Tibial artery (tissue), 4 donors: ENCODE measurements around the gene VMAC.
"Not testable (repeated sequence)": the region's sequence is repeated elsewhere in the genome, so short reads cannot be mapped to it uniquely, and the experiment has no call there.

ENCODE experiments used
- DNase-seq, 2 donors: peaks; one replicate each; pipeline ENCODE4 v3.0.0-alpha.2; 2019
- H3K27ac ChIP-seq, 2 donors: fragments of 200-600 bp; sonication (generic) in 1 of 2; 1 replicate in 1 of 2; 2 replicates in 1 of 2; pipeline ENCODE4 v1.5.1; 2018 to 2019; ENCODE audit warnings: mild to moderate bottlenecking in 1 of 2
- H3K27me3 ChIP-seq, 2 donors: fragments of 200-600 bp; sonication (generic) in 1 of 2; one replicate each; pipeline versions ENCODE4 v1.5.1 to v1.6.0; 2016 to 2019
- H3K36me3 ChIP-seq, 3 donors: fragments of 200-600 bp; sonication (generic) in 2 of 3; one replicate each; pipeline ENCODE4 v1.5.1; 2016 to 2019; ENCODE audit warnings: mild to moderate bottlenecking in 2 of 3
- H3K4me1 ChIP-seq, 4 donors: fragments of 200-600 bp; sonication (generic) in 2 of 4; 1 replicate in 3 of 4; 2 replicates in 1 of 4; pipeline ENCODE4 v1.5.1; 2016 to 2019
- H3K4me3 ChIP-seq, 2 donors: fragments of 200-600 bp; sonication (generic) in 1 of 2; 1 replicate in 1 of 2; 2 replicates in 1 of 2; pipeline ENCODE4 v1.5.1; 2018 to 2019; ENCODE audit warnings: mild to moderate bottlenecking in 2 of 2
- H3K9me3 ChIP-seq, 3 donors: fragments of 200-600 bp; sonication (generic) in 1 of 3; one replicate each; pipeline ENCODE4 v1.5.1; 2016 to 2019
- intact Hi-C: fragments of 100-400 bp; cut with DNase I; formaldehyde crosslinking; loops from one replicate; pipeline ENCODE4 v1.15.0; 2023; ENCODE audit warnings: low total_unique reads
- TF ChIP-seq, protein P1 (sequence below), 2 experiments: fragments of 200-600 bp in 1 of 2; fragments of 450-650 bp in 1 of 2; IDR thresholded peaks; one replicate each; pipeline ENCODE4 v1.5.1; 2017 to 2019; ENCODE audit warnings: antibody characterized with exemption in 2 of 2, mild to moderate bottlenecking in 1 of 2, moderate library complexity in 1 of 2

Gene VMAC

DNA sequence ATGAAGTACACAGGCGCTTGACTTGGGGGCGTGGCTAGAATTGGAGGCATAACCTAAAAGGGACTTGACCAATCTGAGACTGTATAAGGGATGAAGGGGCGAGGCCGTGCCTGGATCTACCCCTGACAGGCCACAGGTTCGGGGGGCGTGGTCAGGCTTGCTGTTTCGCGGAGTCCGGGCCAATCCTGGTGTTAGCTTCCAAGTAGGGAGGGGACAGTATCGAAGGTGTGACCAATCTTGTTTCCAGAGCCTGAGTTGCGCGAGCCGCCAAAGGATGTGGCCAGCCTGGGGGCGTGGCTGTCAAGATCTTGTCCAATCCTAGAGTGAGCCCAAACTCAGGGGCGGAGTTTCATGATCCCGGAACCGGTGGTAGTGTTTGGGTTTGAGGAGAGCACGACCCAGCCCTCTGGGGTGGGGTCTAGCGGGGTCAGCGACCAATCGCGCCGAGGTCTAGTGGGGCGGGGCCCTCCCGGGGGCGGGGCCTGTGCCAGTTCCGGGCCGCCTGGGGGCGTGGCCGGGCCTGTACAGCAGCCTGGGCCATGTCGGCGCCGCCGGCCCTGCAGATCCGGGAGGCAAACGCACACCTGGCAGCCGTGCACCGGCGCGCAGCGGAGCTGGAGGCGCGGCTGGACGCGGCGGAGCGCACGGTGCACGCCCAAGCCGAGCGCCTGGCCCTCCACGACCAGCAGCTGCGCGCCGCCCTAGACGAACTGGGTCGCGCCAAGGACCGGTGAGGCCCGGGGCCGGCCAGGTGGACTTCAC is at the start of gene VMAC:
Gene VMAC (plus strand): TSS at position 521 of the 762 bp plus-strand sequence. CDS start 19 bp downstream, at position 540.
- Histone ChIP-seq H3K27ac (peak within 1 kb of the TSS; percentile 86 to 88), H3K4me1 (peaks cover 0 to 35% (median 24%) of the 10 kb centered on the region in 4 donors), H3K4me3 (peak within 1 kb of the TSS; percentile 72 to 90), H3K36me3 (peaks cover 6 to 20% (median 8%) of the 10 kb centered on the region in 3 donors), H3K9me3 (no peaks in the 10 kb centered on the region), H3K27me3 (no peaks in the 10 kb centered on the region)
- DNase-seq, result peak; percentile 100
- intact Hi-C loops, result loop anchor here (2.0 kb wide), 1 partner anchor 74 kb away; the partner anchor contains the start of gene RANBP3
- TF ChIP-seq, protein P1, sequence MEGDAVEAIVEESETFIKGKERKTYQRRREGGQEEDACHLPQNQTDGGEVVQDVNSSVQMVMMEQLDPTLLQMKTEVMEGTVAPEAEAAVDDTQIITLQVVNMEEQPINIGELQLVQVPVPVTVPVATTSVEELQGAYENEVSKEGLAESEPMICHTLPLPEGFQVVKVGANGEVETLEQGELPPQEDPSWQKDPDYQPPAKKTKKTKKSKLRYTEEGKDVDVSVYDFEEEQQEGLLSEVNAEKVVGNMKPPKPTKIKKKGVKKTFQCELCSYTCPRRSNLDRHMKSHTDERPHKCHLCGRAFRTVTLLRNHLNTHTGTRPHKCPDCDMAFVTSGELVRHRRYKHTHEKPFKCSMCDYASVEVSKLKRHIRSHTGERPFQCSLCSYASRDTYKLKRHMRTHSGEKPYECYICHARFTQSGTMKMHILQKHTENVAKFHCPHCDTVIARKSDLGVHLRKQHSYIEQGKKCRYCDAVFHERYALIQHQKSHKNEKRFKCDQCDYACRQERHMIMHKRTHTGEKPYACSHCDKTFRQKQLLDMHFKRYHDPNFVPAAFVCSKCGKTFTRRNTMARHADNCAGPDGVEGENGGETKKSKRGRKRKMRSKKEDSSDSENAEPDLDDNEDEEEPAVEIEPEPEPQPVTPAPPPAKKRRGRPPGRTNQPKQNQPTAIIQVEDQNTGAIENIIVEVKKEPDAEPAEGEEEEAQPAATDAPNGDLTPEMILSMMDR (IDR thresholded peaks at IDR 0.05), result no peak

- H3K36me3 ChIP-seq, intact Hi-C loops, H3K27ac ChIP-seq, H3K4me3 ChIP-seq, H3K9me3 ChIP-seq, H3K4me1 ChIP-seq, DNase-seq: not testable (repeated sequence)
- H3K27me3 ChIP-seq, result peaks cover 0 to 12% of the 10 kb centered on the region in 2 donors
Observed at GRCh38 chr19:5855151-5855550, 49.5 kb upstream of the VMAC start.

DNA sequence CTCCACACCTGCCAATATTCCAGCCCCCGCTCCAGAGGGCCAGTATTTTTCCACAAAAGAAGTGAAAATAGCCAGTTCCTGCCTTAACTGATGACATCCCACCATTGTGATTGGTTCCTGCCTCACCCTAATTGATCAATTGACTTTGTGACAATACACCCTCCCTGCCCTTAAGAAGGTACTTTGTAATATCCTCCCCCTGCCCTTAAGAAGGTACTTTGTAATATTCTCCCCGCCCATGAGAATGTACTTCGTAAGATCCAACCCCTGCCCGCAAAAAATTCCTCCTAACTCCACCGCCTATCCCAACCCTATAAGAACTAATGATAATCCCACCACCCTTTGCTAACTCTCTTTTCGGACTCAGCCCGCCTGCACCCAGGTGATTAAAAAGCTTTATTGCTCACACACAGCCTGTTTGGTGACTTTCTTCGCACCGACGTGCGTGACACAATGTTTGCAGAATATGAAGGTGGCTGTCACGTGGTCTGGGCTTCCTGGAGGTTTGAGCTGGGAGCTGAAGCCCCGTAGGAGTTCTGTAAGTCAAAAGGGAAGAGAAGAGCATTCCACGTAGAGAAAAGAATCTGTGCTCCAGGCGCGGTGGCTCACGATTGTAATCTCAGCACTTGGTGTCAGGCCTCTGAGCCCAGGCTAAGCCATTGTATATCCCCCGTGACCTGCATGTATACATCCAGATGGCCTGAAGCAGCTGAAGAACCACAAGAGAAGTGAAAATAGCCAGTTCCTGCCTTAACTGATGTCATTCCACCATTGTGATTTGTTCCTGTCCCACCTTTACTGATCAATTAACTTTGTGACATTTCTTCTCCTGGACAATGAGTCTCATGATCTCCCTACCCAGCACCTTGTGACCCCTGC is 47.2 kb upstream of the VMAC start:
- no peaks in the 10 kb centered on the region for H3K9me3 ChIP-seq
- no peak overlapping the region for H3K27ac ChIP-seq
- no peaks in the 10 kb centered on the region for H3K4me1 ChIP-seq
- intact Hi-C loops, result no loop called here
- no peak for DNase-seq
- peaks cover 0 to 10% of the 10 kb centered on the region in 2 donors for H3K27me3 ChIP-seq
- H3K4me3 ChIP-seq, result no peak overlapping the region
- TF ChIP-seq, protein P1 (IDR thresholded peaks at IDR 0.05), result no peak
- no peaks in the 10 kb centered on the region for H3K36me3 ChIP-seq

- H3K27ac ChIP-seq, result no peak overlapping the region
- no peak overlapping the region for H3K4me3 ChIP-seq
- no peaks in the 10 kb centered on the region for H3K36me3 ChIP-seq
- no peaks in the 10 kb centered on the region for H3K9me3 ChIP-seq
- H3K27me3 ChIP-seq, result peaks cover 0 to 60% of the 10 kb centered on the region in 2 donors
- H3K4me1 ChIP-seq, result no peaks in the 10 kb centered on the region
- no peak for DNase-seq
- intact Hi-C loops, result no loop called here
- TF ChIP-seq, protein P1 (IDR thresholded peaks at IDR 0.05), result no peak
Observed at GRCh38 chr19:5863030-5863665, 41.5 kb upstream of the VMAC start.

DNA sequence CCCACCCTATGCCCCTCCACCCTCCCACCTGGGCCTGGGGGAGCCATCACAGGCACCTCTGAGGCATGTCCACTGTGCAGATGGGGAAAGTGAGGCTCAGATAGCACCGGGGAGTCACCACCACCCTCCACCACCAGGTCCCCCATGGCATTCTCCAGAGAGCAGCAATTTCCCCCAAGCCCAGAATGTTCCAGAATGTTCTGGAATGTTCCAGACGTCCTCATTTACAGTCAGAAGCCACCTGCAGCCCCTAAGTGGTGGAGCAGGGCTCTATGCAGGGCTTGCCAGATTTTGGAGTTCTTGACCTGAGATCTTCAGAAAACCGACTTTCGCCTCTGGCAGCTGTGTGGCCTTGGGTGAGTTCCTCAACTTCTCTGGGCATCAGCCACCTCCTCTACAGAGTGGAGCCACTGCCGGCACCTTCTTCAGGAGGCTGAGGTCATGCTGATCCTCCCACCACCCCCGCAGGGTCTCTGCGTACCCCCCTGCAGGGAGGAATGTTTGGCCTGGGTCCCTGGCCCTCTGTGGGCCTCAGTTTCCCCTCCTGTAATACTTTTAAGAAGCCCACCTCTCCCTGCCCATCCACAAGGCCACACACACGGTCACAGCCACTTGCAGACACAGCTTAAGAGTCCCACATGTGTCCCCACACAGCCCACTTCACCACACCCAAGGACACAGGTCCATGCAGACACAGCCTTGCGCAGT is 40.5 kb upstream of the VMAC start:
- TF ChIP-seq, protein P1 (IDR thresholded peaks at IDR 0.05), result no peak
- H3K4me1 ChIP-seq, result no peaks in the 10 kb centered on the region
- H3K9me3 ChIP-seq, result no peaks in the 10 kb centered on the region
- intact Hi-C loops, result no loop called here
- no peak overlapping the region for H3K27ac ChIP-seq
- no peaks in the 10 kb centered on the region for H3K36me3 ChIP-seq
- DNase-seq, result no peak
- no peak overlapping the region for H3K4me3 ChIP-seq
- peaks cover 0 to 58% of the 10 kb centered on the region in 2 donors for H3K27me3 ChIP-seq
